Amniotic epithelial cell (primary cell): ENCODE results near the gene CEACAM8.
"Not testable (repeated sequence)": the region's sequence is repeated elsewhere in the genome, so short reads cannot be mapped to it uniquely, and the experiment has no call there.

Experiments used
- DNase-seq: peaks from one replicate; pipeline ENCODE4 v3.0.0-alpha.2; 2010; ENCODE audit warnings: low read depth

Gene CEACAM8

DNA sequence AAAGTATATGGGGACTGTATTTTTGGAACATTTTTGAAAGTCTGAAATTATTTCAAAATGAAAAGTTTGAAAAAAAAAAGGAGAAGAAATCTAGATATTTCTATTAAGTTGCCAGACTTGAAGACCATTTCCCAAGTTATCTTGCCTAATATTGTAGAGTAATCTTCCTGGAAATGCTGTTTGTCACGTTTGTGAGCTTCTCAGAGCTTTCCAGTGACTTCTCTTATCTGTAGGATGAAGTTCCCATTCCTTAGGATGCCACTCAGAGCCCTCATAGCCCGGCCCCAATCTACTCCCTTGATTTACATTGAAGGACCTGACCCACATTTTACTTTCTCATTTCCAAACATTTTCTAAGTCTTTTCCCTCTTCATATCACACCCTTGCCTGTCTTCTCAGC, 23.6 kb downstream of the CEACAM8 start:
- DNase-seq = no peak

GRCh38 chr19:42569193-42569592, 25.5 kb downstream of the CEACAM8 start:
- no peak for DNase-seq

- DNase-seq = no peak
These were observed 26.7 kb downstream of the CEACAM8 start for GRCh38 chr19:42568006-42568405.

GRCh38 chr19:42567567-42567966, 27.2 kb downstream of the CEACAM8 start:
- DNase-seq = no peak

GRCh38 chr19:42563352-42564210, 31.1 kb downstream of the CEACAM8 start:
- DNase-seq = peak; percentile 41

GRCh38 chr19:42561512-42561911, 33.2 kb downstream of the CEACAM8 start:
- no peak for DNase-seq

GRCh38 chr19:42560731-42561130, 34.0 kb downstream of the CEACAM8 start:
- no peak for DNase-seq

DNA sequence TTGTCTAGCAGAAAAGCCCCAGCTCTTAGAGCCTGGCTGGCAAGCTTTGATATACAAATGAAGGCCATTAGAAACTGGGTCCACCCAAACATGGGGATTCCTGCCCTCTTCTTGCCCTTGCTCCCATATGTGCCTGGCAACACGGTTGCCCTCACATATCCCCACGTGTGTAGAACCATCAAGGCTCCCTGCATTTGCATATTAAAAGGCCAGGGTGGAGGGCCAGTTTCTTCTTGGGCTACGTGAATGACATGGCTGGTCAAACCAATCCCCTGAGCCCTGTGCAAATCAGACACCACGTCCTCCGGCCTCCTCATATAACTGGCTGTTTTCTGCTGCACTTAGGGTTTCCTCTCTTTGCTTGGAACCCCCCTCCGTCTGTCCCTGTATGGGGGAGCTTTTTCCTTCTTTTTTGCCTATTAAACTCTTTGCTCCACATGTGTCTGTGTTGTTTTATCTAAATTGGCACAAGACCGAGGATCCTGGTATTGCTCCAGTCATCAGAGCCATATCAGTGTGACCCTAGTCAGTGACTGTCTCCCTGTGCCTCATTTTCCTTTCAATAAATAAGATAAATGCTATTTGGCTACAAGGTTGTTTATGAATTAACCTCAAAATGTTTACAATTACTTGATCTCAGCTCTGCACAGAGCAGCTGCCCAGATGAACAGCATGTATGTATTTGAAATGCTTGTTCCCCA, 36.1 kb downstream of the CEACAM8 start:
- no peak for DNase-seq

GRCh38 chr19:42557386-42557871, 37.3 kb downstream of the CEACAM8 start:
- DNase-seq = not testable (repeated sequence)

DNA sequence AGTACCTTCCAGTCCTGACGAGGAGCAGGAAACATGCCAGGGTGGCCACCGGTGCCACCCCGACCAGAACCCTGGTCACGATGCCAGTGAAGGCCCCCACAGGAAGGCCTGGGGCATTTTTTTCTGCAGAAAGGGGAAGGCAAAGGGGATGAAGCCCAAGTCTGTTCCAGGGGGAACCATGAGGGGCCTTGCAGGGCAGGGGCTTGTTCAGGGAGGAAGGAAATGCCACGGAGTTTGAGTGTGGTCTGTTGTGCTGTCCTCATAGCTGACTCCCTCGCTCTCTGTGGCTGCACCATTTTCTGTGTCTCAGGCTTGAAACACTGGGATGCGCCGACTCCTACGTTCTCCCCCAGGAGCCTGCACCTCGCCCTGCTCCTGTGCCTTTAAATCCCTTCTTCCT, 38.9 kb downstream of the CEACAM8 start:
- no peak for DNase-seq

- DNase-seq = no peak
These were observed 39.4 kb downstream of the CEACAM8 start for GRCh38 chr19:42555317-42555716.

DNA sequence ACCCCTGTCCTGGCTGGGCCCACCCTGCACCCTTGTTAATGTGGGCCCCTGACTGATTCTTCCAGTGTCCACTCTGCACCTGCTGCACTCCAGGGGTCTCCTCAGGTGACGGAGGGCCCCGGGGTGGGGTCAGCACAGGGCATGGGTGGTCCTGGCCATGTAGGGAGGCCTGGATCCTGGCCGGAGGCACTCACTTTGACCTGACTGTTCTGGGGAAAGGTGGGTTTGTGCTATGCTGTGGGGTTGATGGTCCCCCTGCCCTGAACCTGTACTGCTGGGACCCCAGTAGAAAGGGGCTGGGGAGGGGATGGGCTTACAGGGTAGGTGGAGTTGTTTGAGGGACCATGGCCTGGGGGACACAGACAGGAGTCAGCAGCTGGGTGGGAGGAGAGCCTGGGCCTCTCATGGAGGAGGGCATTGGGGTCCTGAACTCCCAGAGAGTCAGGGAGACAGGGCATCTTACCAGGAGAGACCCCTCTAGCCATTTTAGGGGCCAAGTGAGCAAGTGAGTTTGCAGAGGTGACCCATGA, 40.6 kb downstream of the CEACAM8 start:
- DNase-seq = no peak

DNA sequence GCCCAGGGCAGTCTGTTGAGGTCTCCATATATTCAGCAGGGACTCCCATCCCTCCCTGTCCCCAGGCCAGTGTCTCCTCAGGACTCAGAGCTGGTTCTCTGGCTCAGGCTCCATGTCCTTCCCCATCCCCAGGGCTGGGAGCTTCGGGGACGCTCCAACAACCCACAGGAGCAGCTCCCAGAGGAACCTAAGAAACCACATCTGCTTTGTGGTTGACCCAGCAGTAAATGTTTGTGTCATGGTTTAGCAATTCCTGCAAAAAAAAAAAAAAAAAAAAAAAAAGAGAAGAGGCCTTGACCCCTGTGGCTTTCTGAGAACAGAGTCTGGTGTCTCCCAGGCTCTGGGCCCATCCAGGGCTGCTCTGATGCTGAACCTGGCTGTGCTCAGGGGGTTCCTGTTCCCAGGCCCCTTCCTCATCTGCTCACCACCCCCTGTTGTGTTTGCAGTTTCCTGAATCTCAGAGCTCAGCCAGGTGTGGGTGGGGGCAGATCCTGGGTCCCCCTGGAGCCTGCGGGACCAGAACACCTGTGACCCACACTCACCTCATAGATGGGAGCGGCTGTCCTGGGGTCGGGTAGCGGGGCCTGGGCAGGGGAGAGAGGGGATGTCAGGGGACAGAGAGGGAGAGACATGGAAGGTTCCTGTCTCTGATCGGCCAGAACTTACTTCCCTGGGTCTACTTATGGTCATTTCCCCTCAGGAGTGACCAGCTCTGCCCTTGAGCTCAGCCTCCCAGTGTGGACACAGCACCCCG, 41.3 kb downstream of the CEACAM8 start:
- DNase-seq = peak; percentile 86

DNA sequence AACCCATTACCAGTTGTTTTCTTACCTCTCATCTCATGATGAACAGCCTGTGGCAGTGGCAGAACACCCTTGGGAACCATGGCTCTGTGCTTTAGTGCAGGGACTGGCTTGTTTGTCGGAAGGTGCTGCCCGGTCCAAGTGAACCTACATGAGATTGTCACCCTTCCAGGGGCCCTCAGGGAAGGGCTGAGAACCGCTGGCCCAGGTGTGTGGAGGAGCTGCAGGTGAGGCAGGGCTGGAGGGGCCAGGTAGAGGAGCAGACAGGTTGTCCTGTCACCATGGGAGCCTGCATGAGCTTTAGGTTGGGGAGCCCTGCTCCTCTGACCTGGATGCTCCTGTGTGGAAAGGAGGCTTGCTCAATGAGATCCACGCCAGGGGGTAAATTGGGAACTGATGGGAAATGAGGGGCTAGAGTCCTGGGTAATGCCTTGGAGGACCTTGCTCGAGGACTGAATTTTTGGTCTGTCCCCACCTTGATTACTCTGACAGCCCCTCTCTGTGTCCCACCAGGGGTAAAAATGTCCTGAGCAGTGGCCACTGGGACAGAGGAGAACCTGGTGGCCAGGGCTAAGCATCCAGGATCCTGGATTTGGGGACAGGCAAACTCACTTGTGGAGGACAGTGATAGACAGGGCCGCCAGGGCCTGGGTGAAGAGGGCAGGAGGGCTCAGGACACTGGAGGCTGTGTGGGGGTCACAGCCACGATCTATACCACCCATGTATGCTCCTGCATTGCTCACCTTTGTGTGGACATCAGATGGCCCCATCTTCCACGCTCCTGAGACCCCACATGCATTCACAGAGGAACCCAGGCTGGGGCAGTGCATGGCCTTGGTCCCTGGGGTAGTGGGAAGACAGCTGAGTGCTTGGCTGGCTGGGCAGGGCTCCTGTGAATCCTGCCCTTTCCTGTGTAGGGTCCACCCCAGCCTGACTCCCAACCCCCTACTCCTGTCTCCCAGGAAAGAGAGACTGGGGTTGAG, 42.3 kb downstream of the CEACAM8 start:
- DNase-seq = no peak

- not testable (repeated sequence) for DNase-seq
These were observed 44.2 kb downstream of the CEACAM8 start for GRCh38 chr19:42550521-42550920.

DNA sequence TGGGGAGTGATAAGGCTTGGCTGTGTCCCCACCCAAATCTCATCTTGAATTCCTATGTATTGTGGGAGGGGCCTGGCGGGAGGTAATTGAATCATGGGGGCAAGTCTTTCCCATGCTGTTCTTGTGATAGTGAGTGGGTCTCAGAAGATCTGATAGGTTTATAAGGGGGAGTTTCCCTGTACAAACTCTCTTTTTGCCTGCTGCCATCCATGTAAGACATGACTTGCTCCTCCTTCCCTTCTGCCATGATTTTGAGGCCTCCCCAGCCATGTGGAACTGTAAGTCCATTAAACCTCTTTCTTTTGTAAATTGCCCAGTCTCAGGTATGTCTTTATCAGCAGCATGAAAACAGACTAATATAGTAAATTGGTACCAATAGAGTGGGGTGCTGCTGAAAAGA, 45.7 kb downstream of the CEACAM8 start:
- not testable (repeated sequence) for DNase-seq

GRCh38 chr19:42548552-42548951, 46.2 kb downstream of the CEACAM8 start:
- DNase-seq = no peak

- no peak for DNase-seq
These were observed 46.8 kb downstream of the CEACAM8 start for GRCh38 chr19:42547929-42548328.

DNA sequence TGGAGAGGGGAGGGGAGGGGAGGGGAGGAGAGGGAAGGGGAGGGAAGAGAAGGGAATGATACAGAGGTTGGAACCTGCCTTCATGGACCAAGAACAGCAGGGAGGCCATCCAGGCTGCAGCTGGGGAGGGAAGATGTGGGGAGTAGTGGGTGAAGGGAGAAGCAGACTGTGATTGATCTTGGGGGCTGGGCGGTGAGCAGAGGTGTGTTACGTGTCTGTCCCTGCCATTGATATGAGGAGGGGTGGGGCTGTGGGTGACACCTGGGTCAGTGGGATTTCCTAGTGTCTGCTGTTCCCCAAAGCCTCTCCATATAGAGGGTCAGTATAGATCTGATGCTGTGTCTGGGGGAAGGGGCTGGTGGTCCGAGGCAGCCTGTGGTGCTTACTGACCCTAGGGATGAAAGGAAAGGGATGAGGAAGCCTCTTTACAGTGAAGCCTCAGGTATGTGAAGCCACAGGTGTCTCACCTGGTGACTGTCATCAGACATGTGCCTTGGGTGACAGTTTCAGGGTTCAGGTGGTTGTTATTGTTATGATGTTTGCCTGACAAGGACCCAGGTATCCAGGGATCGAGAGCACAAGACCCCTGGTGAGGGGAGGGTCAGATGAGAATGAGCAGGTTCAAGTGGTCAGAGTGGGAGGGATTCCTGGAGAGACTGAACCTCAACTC, 47.8 kb downstream of the CEACAM8 start:
- DNase-seq = no peak

DNA sequence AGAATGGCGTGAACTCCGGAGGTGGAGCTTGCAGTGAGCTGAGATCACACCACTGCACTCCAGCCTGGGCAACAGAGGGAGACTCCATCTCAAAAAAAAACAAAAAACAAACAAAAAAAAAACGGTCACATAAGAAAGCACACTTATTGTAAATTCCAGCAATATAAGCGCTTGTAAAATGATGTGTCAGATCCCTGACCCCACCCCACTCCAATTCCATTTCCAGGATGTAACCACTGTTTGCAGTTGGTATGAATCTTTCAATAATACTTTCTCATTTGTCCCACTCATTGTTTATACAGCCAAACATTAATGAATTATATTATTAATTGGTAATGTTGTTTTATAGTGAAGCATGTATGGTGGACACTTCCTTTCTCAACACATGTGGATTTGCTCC, 50.6 kb downstream of the CEACAM8 start:
- DNase-seq = no peak
